Hematopoietic multipotent progenitor cell (in vitro differentiated cells): Measurements from ENCODE around the gene ARIH2. TPM values are rescaled to one million over a fixed set of nuclear protein-coding genes. Genes with fewer than 3 reads are reported as not detected.

Source experiments
- DNase-seq, 3 donors: peaks; one replicate each; pipeline ENCODE4 v3.0.0-alpha.2; 2011 to 2015; ENCODE audit warnings: low read depth in 2 of 3, low spot score in 2 of 3
- total RNA-seq: library from RNA; depleted of rRNA; stranded (reverse); fragments of >200 nt; gene quantifications from one replicate; pipeline ENCODE4 v1.2.3, GENCODE V29; 2012

ARIH2 gene
- total RNA-seq, 1 donor, result 71.4 TPM

- no peak for DNase-seq
These were observed 47.7 kb downstream of the ARIH2 start for GRCh38 chr3:48966367-48966766.

- DNase-seq, result no peak
These were observed 48.3 kb downstream of the ARIH2 start for GRCh38 chr3:48966876-48967361.

GRCh38 chr3:48970586-48970985 lies 51.9 kb downstream of the ARIH2 start:
- no peak for DNase-seq

DNA sequence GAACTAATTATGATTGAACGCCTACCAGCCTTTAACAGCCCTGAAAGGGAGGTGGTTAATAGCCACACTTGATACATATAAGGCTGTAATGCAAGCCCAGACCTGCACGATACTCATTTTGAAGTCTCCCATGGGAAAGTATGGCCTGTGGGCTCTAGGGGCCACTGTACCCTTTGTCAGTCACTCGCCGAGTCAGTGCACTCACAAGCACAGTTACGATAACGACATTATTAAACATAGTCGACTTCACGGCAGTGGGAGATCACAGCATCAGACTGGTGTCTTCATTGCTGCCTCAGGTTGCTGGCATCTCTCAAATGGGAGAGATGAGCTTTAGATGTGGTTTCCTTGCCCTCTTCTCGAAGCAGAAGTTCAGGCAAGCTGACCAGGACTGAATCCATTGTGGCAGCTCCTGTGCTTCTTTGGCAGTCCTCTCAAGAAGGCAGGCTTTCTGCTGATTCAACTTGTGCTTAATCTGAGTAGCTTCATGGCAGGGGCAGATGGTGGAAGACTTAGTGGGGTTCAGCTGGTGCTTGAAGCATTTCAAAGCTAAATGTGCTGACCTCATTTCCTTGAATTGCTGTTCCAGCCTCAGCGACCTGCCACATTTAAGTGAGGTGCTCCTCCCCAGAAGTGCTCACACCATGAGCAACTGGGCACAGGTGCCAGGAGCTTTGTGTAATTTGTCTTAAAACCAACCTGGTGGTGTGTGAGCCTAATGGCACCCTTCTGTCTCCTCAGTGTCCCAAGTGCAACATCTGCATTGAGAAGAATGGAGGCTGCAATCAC lies 55.6 kb downstream of the ARIH2 start:
- no peak for DNase-seq

DNA sequence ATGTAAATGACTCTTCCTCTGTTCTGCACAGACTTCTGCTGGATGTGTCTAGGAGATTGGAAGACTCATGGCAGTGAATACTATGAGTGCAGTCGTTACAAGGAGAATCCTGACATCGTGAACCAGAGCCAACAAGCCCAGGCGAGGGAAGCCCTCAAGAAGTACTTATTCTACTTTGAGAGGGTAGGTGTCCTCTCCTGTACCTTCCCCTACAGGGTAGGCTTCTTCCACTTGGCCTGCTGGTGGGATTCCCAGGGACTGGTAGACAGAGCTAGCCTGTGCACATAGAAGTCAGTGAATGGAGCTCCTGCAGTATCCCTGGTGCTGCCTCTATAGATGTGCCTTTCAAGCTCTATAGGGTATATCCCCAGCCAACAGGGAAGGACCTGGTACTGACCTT lies 60.8 kb downstream of the ARIH2 start:
- DNase-seq, result no peak

- no peak for DNase-seq
These were observed 61.7 kb downstream of the ARIH2 start for GRCh38 chr3:48980295-48980694.

GRCh38 chr3:48982016-48982415 lies 63.4 kb downstream of the ARIH2 start:
- no peak for DNase-seq

GRCh38 chr3:48982686-48983085 lies 64.0 kb downstream of the ARIH2 start:
- DNase-seq, result no peak

GRCh38 chr3:48983096-48983495 lies 64.5 kb downstream of the ARIH2 start:
- DNase-seq, result no peak

GRCh38 chr3:48984663-48985062 lies 66.0 kb downstream of the ARIH2 start:
- no peak for DNase-seq

DNA sequence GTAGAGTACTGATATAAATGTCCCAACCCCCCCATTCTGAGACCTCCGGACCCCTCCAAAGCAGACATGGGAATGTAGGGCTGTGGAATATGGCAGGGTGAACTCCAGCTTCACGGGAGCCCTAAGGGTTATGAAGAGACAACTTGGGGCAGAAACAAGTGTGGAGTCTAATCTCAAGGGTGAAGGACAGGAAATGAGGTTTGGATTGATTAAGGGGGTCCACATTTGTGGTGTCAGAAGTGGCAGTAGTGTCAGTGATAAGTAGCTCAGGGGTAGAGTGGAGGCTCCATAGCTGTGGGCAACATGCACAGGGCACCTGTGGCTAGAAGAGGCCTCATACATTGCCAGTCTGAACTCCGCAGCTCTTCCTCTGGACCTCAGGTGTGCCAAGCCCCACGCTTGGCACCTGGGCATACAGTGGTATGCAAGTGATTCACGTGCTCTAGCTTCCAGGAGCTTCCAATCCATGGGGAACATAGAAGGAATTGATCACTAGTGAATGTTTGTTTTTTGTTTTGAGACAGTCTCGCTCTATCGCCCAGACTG lies 67.3 kb downstream of the ARIH2 start:
- DNase-seq, result peak in 1 of 3 donors; percentile 15

GRCh38 chr3:48989126-48989795 lies 70.6 kb downstream of the ARIH2 start:
- no peak for DNase-seq

- peak; percentile 47 to 91 (median 78) for DNase-seq
These were observed 71.4 kb downstream of the ARIH2 start, which contains the start of gene P4HTM for GRCh38 chr3:48989796-48990635. P4HTM (plus strand) TSS chr3:48990241; CDS start chr3:48990257, 16 bp downstream.

GRCh38 chr3:48990636-48991469 lies 72.2 kb downstream of the ARIH2 start:
- DNase-seq, result peak in 2 of 3 donors; percentile 45 to 50

GRCh38 chr3:48991851-48992545 lies 73.4 kb downstream of the ARIH2 start:
- DNase-seq, result no peak

- DNase-seq, result peak in 2 of 3 donors; percentile 26 to 38
These were observed 75.2 kb downstream of the ARIH2 start for GRCh38 chr3:48993834-48994233.

- no peak for DNase-seq
These were observed 78.0 kb downstream of the ARIH2 start for GRCh38 chr3:48996640-48997039.

DNA sequence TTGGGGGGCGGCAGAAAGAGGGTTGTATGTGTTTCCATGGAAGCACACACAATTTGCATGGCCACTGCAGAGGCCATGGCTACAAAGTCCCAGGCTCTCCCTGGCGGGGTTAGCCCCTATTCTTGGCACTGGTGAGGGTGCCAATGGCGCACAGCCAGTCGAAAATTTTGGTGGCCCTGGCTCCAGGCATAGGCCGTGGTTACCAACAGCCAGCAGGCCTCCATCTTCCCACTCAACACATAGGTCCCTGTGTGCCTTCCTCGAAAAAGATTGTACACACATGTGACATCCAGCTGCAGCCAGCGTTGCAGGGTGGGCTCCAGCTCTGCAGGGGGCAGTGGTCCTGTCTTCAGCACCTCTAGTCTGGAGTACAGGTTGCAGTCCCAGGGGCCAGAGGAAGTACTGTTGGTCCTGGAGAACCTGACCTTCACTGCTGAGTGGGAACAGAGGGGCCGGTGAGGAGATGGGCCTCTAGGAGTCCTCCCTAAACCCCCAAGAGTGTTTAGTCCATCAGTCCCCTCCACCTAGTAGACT lies 78.5 kb downstream of the ARIH2 start:
- DNase-seq, result no peak
